ENCODE measurements around the gene PIK3AP1. TPM values are rescaled to one million over a fixed set of nuclear protein-coding genes. Genes with fewer than 3 reads are reported as not detected.

Gene PIK3AP1
- total RNA-seq, 4 donors from 2014 or later, result 16.6 to 34.7 (median 29.7) TPM

GRCh38 chr10:96613576-96613975, 106.7 kb downstream of the PIK3AP1 start:
- no peak for TF ChIP-seq CTCF (IDR thresholded peaks at IDR 0.05)
- no peak for ATAC-seq (ENCODE audit: low FRiP score)
- DNase-seq (ENCODE audit: low spot score), result no peak

- ATAC-seq (ENCODE audit: low FRiP score), result no peak
These were observed 108.1 kb downstream of the PIK3AP1 start for GRCh38 chr10:96612055-96612830.

GRCh38 chr10:96610817-96611216, 109.5 kb downstream of the PIK3AP1 start:
- ATAC-seq (ENCODE audit: low FRiP score) (no peak), DNase-seq (ENCODE audit: low spot score) (no peak)
- TF ChIP-seq CTCF (IDR thresholded peaks at IDR 0.05), result no peak

More at GRCh38 chr10:96612055-96612830, 108.1 kb downstream of the PIK3AP1 start:
- no peak for TF ChIP-seq CTCF (IDR thresholded peaks at IDR 0.05)
- DNase-seq (ENCODE audit: low spot score), result no peak

- ATAC-seq (ENCODE audit: low FRiP score) (no peak), DNase-seq (ENCODE audit: low spot score) (no peak)
- TF ChIP-seq CTCF (IDR thresholded peaks at IDR 0.05), result no peak
These were observed 110.8 kb downstream of the PIK3AP1 start for GRCh38 chr10:96609510-96609909.

GRCh38 chr10:96608805-96609204, 111.5 kb downstream of the PIK3AP1 start:
- no peak for TF ChIP-seq CTCF (IDR thresholded peaks at IDR 0.05)
- ATAC-seq (ENCODE audit: low FRiP score), result no peak

GRCh38 chr10:96608262-96608661, 112.1 kb downstream of the PIK3AP1 start:
- ATAC-seq (ENCODE audit: low FRiP score), result no peak
- no peak for DNase-seq (ENCODE audit: low spot score)
- no peak for TF ChIP-seq CTCF (IDR thresholded peaks at IDR 0.05)

More at GRCh38 chr10:96608805-96609204, 111.5 kb downstream of the PIK3AP1 start:
- DNase-seq (ENCODE audit: low spot score), result no peak

- no peak for ATAC-seq (ENCODE audit: low FRiP score)
- TF ChIP-seq CTCF (IDR thresholded peaks at IDR 0.05), result no peak
- DNase-seq (ENCODE audit: low spot score), result no peak
These were observed 113.4 kb downstream of the PIK3AP1 start for GRCh38 chr10:96606946-96607345.
